ENCODE measurements around the gene ANAPC4.

The ANAPC4 gene

DNA sequence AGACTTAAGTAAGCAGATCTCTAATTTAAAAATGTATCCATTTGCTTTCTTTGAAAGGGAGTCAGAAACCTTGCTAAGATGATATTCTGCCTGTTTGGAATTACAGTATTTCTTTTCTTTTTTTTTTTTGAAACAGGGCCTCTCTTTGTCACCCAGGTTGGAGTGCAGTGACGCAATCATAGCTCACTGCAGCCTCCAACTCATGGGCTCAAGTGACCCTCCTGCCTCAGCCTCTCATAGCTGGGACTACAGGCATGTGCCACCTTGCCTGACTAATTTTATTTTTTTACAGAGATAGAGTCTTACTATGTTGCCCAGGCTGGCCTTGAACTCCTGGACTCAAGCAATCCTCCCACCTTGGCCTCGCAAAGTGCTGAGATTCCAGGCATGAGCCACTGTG lies 40.0 kb downstream of the ANAPC4 start:
- no peaks in the 10 kb centered on the region for H3K9me3 ChIP-seq (ENCODE audit: control insufficient read depth, insufficient read depth, low read length)
- no peaks in the 10 kb centered on the region for H3K4me1 ChIP-seq (ENCODE audit: control insufficient read depth, insufficient read depth, low read length)
- no peak overlapping the region for H3K9ac ChIP-seq (ENCODE audit: low read depth, low read length)
- no peaks in the 10 kb centered on the region for H3K27me3 ChIP-seq (ENCODE audit: control insufficient read depth, insufficient read depth, low read length)
- H3K36me3 ChIP-seq (ENCODE audit: control insufficient read depth, insufficient read depth, low read length) = peaks cover 8% of the 10 kb centered on the region
- H3K4me3 ChIP-seq (ENCODE audit: low read depth, low read length) = no peak overlapping the region

DNA sequence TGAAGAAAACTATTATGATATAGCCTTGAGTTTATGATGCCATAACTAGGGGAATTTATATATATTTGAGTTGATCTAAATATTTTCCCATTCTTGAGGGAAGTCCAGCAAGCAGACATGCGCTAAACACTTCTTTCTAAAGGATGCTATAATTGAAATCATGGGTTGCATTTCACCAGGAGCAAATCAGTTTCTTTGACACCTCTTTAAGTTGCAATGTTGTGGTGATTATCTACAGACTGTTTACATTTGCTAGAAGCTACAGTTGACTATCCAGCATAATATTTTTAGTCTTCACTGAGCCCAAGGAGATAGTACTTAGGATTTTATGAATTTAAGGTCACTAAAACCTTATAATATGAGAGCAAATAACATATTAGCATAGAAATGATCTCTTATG lies 43.9 kb downstream of the ANAPC4 start:
- Histone ChIP-seq H3K9ac (ENCODE audit: low read depth, low read length) (no peak overlapping the region), H3K4me1 (ENCODE audit: control insufficient read depth, insufficient read depth, low read length) (no peaks in the 10 kb centered on the region), H3K9me3 (ENCODE audit: control insufficient read depth, insufficient read depth, low read length) (no peaks in the 10 kb centered on the region), H3K36me3 (ENCODE audit: control insufficient read depth, insufficient read depth, low read length) (peaks cover 8% of the 10 kb centered on the region), H3K4me3 (ENCODE audit: low read depth, low read length) (no peak overlapping the region), H3K27me3 (ENCODE audit: control insufficient read depth, insufficient read depth, low read length) (no peaks in the 10 kb centered on the region)

DNA sequence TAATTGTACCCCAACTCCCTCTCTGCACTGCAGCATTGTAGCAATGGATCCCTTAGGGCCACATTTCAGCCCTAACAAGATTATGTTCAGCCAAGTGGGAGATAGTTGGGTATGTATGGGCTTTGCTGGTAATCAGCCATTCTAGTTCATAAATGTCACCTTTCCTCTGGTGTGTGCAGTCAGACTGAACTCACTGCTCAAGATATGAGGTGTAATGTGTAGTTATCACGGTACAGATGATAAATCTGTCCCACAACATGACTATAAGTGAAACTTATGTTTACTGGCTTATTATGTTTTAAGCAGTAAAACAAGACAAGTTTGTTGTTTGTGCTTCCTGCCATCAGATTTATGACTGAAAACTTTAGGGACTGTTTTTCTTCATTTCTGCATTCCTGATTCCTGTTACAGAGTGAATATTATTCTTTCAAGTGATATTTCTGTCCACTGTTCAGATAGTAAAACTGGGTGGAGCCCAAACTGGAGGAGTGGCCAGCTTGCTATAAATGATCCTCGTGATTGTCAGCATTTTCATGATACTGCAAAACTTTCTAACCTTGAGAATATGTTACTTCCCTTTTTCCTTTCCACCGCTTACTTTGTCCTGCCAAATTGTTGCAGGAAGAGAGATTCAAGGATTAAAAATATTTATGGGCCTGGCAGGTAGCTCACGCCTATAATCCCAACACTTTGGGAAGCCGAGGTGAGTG lies 44.9 kb downstream of the ANAPC4 start:
- peaks cover 8% of the 10 kb centered on the region for H3K36me3 ChIP-seq (ENCODE audit: control insufficient read depth, insufficient read depth, low read length)
- H3K9ac ChIP-seq (ENCODE audit: low read depth, low read length) = no peak overlapping the region
- no peaks in the 10 kb centered on the region for H3K4me1 ChIP-seq (ENCODE audit: control insufficient read depth, insufficient read depth, low read length)
- no peaks in the 10 kb centered on the region for H3K27me3 ChIP-seq (ENCODE audit: control insufficient read depth, insufficient read depth, low read length)
- H3K9me3 ChIP-seq (ENCODE audit: control insufficient read depth, insufficient read depth, low read length) = no peaks in the 10 kb centered on the region
- H3K4me3 ChIP-seq (ENCODE audit: low read depth, low read length) = no peak overlapping the region

DNA sequence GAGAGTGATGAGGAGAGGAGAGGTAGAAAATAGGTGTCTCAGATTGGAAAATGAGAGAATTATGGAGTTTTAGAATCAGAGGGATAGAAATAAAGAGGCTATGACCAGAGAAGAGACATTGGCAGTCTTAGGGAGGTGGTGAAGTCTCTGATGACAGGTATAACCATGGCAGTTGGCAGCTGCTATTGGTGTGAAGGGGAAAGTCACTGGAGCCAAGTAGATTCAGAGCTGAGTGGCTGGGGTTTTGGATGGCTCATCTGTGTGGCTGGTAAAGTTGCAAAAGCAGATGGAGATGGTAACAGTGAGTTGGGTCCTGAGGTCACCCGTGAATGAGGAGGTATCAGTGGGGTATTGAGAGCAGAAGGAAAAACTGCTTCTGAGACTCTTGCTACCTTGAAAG lies 46.5 kb downstream of the ANAPC4 start:
- peaks cover under 1% of the 10 kb centered on the region for H3K36me3 ChIP-seq (ENCODE audit: control insufficient read depth, insufficient read depth, low read length)
- no peaks in the 10 kb centered on the region for H3K27me3 ChIP-seq (ENCODE audit: control insufficient read depth, insufficient read depth, low read length)
- no peaks in the 10 kb centered on the region for H3K9me3 ChIP-seq (ENCODE audit: control insufficient read depth, insufficient read depth, low read length)
- no peaks in the 10 kb centered on the region for H3K4me1 ChIP-seq (ENCODE audit: control insufficient read depth, insufficient read depth, low read length)
- no peak overlapping the region for H3K4me3 ChIP-seq (ENCODE audit: low read depth, low read length)
- no peak overlapping the region for H3K9ac ChIP-seq (ENCODE audit: low read depth, low read length)

DNA sequence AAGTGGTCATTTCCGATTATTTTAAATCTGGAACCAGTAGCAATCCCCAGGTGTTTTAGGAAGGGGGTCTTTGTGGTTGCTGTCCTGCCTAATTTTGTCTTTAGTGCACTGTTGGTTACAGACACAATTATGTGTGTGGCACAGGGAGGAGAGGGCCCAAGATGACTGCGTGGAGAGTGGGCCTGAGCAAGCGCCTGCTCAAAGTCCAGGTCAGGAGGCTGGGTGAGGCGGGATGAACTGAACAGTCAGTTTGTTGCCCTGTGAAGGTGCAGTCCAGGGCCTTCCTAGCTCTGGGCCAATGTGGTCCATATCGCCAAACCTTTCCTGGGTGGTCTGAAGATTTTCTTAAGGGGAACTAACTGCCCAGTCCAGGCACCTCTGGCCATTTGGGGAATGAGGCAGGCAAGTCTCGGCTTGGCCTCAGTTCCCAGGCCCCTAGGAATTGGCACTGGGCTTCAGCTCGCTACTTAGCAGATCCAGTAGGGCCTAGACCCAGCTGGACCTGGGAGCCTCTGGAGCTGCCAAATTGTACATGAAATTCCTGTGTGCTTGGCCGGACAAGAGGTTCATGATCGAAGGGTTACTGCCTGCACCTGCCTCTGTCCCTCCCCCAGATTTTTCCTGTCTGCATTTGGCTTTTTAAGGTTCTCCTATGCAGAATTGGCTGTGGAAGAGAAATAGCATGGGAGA lies 47.6 kb downstream of the ANAPC4 start:
- Histone ChIP-seq H3K4me1 (ENCODE audit: control insufficient read depth, insufficient read depth, low read length) (no peaks in the 10 kb centered on the region), H3K36me3 (ENCODE audit: control insufficient read depth, insufficient read depth, low read length) (no peaks in the 10 kb centered on the region)

DNA sequence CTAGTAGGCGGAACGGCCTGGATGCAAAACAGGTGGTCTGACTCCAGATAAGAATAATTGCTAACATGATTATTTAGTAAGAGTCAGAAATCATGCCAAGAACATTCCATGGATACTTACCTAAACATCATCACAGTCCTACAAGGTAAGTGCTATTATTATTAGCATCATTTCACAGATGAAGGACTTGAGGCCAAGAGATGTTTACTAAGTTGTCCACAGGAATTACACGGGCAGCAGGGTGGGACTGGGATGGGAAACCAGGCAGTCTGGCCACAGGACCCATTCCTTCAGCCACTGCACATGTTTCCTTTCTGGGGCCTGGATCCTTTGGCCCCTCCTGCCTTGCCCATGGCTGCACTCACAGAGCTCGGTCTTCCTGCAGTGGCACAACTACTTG lies 48.3 kb downstream of the ANAPC4 start:
- no peaks in the 10 kb centered on the region for H3K4me1 ChIP-seq (ENCODE audit: control insufficient read depth, insufficient read depth, low read length)
- H3K36me3 ChIP-seq (ENCODE audit: control insufficient read depth, insufficient read depth, low read length) = no peaks in the 10 kb centered on the region
- H3K27me3 ChIP-seq (ENCODE audit: control insufficient read depth, insufficient read depth, low read length) = no peaks in the 10 kb centered on the region
- no peak overlapping the region for H3K9ac ChIP-seq (ENCODE audit: low read depth, low read length)
- no peak overlapping the region for H3K4me3 ChIP-seq (ENCODE audit: low read depth, low read length)
- H3K9me3 ChIP-seq (ENCODE audit: control insufficient read depth, insufficient read depth, low read length) = no peaks in the 10 kb centered on the region

More for the DNA sequence above, 47.6 kb downstream of the ANAPC4 start:
- Histone ChIP-seq H3K27me3 (ENCODE audit: control insufficient read depth, insufficient read depth, low read length) (no peaks in the 10 kb centered on the region), H3K9ac (ENCODE audit: low read depth, low read length) (no peak overlapping the region), H3K4me3 (ENCODE audit: low read depth, low read length) (no peak overlapping the region), H3K9me3 (ENCODE audit: control insufficient read depth, insufficient read depth, low read length) (no peaks in the 10 kb centered on the region)

DNA sequence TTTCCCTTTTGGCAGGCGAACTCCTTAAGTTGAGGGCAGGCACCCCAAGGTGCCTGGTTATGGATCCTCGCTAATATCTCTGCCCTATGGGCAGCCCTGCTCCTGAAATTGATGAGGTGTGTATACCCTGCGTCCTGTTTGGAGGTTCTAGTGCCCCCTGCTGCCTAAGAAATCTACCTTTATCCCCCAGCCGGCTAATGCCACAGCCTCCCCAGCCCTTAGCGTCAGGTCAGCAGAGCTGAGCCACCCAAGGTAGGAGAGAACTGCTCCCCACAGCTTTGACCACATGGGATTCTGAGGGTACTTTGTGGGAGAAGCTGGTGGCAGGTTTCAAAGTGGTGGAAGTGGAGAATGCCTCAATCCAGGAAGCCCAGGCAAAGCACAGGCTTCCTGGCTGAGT lies 50.8 kb downstream of the ANAPC4 start:
- H3K36me3 ChIP-seq (ENCODE audit: control insufficient read depth, insufficient read depth, low read length) = no peaks in the 10 kb centered on the region
- no peaks in the 10 kb centered on the region for H3K4me1 ChIP-seq (ENCODE audit: control insufficient read depth, insufficient read depth, low read length)
- H3K9ac ChIP-seq (ENCODE audit: low read depth, low read length) = no peak overlapping the region
- no peaks in the 10 kb centered on the region for H3K27me3 ChIP-seq (ENCODE audit: control insufficient read depth, insufficient read depth, low read length)
- H3K9me3 ChIP-seq (ENCODE audit: control insufficient read depth, insufficient read depth, low read length) = no peaks in the 10 kb centered on the region
- H3K4me3 ChIP-seq (ENCODE audit: low read depth, low read length) = no peak overlapping the region

DNA sequence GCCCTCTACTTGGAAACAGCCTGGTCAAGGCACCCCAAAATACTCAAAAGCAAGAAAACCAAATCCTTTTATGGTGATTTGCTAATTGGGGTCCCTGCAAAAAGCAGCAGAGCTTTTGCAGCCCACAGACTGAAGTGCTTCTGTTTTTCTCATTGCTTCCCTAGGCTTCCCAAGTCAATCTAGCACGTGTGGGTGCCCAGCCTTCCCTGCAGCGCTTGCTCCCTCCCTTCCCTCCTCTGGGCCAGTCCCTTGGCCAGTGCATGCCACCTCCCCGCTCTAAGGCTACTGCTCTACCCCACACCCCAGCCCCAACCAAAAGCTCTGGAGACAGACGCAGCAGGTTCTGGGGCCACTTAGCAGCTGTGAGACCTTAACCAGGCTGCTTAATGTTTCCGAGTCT lies 53.6 kb downstream of the ANAPC4 start:
- H3K4me3 ChIP-seq (ENCODE audit: low read depth, low read length) = no peak overlapping the region
- H3K9me3 ChIP-seq (ENCODE audit: control insufficient read depth, insufficient read depth, low read length) = no peaks in the 10 kb centered on the region
- no peaks in the 10 kb centered on the region for H3K4me1 ChIP-seq (ENCODE audit: control insufficient read depth, insufficient read depth, low read length)
- H3K36me3 ChIP-seq (ENCODE audit: control insufficient read depth, insufficient read depth, low read length) = no peaks in the 10 kb centered on the region
- H3K9ac ChIP-seq (ENCODE audit: low read depth, low read length) = no peak overlapping the region
- no peaks in the 10 kb centered on the region for H3K27me3 ChIP-seq (ENCODE audit: control insufficient read depth, insufficient read depth, low read length)

DNA sequence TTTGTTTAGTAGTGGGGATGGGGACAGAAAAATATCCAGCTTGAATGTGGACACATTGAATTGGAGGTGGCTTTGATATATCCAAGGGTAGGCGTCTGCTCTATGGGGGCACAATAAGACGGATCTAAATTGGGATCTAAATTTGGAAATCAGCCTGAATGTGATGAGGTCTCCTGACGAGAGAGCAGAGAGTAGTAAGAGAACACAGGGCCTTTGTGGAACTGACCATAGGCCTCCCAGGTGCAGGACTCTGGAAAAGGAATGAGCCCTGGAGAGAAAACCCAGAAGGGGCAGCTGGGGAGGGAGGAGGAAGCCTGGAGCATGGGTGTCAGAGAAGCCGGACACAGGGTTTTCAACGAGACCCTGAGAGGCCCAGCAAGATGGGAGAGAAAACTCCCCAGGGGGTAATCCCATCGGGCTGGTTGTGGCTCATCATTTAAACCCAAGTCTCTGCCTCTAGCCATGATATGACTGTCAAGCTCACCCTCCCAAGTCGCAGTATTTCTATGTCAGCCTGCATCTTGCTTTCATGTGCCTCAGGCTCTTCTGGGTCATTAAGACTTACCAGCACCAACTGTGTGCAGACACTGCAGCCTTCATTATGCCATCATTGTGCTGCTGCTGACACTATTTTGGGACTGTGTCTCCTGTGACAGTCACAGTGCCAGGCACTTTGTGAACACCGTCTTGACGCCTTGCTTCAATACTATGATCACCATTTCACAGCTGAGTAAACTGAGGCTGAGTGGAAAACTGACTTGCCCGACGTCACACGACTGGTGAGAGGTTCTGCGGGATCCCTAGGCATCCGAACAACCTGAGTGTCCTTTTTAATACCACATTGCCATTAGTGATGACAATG lies 57.1 kb downstream of the ANAPC4 start:
- H3K27me3 ChIP-seq (ENCODE audit: control insufficient read depth, insufficient read depth, low read length) = no peaks in the 10 kb centered on the region
- H3K9ac ChIP-seq (ENCODE audit: low read depth, low read length) = no peak overlapping the region
- H3K9me3 ChIP-seq (ENCODE audit: control insufficient read depth, insufficient read depth, low read length) = no peaks in the 10 kb centered on the region
- no peaks in the 10 kb centered on the region for H3K4me1 ChIP-seq (ENCODE audit: control insufficient read depth, insufficient read depth, low read length)
- no peak overlapping the region for H3K4me3 ChIP-seq (ENCODE audit: low read depth, low read length)
- H3K36me3 ChIP-seq (ENCODE audit: control insufficient read depth, insufficient read depth, low read length) = no peaks in the 10 kb centered on the region

DNA sequence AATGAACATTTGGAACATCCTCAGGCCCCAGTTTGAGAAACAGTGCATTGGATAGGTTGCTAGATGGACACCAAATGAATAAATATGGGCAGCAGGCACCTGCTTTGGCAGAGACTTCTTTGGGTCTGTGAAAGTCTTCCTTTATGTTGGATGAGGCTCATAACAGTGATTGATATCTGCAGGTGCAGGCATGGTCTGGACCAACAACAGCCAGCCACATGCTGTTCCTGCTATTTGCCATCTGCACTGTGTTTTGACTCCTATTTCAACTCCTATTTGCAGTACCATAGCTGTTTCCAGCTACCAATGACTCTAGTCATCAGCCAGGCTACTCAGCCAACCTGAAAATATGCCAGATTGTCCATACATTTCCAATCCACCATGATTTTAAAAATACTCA lies 60.9 kb downstream of the ANAPC4 start:
- H3K36me3 ChIP-seq (ENCODE audit: control insufficient read depth, insufficient read depth, low read length) = no peaks in the 10 kb centered on the region
- no peaks in the 10 kb centered on the region for H3K9me3 ChIP-seq (ENCODE audit: control insufficient read depth, insufficient read depth, low read length)
- peaks cover 4% of the 10 kb centered on the region for H3K4me1 ChIP-seq (ENCODE audit: control insufficient read depth, insufficient read depth, low read length)

DNA sequence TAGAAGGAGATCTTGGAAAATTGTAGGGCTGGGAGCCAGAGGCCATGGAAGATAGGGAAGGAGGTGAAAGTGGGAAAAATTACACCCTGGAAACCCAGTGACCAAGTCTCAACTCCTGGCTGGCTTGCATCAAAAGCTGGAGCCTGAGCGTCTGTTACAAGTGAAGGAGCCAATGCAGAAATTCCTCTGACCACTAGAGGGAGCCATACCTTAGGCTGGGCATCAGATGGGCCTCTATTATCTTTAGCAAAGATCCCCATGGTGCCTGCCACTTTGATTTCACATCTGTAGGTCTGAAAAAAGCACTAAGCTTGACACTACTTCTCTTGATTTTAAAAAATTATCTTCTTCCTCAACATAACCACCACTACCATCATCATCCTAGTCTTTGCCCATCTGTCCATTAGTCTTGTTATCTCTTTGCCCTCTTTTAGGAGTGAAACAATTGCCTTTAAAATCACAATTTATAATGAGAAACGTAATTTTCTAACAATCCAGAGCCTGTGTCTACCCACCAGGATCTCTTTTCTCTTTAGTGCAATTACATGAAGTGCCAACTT lies 62.9 kb downstream of the ANAPC4 start:
- Histone ChIP-seq H3K9me3 (ENCODE audit: control insufficient read depth, insufficient read depth, low read length) (no peaks in the 10 kb centered on the region), H3K4me1 (ENCODE audit: control insufficient read depth, insufficient read depth, low read length) (peaks cover 4% of the 10 kb centered on the region), H3K9ac (ENCODE audit: low read depth, low read length) (no peak overlapping the region)

More for the DNA sequence above, 60.9 kb downstream of the ANAPC4 start:
- Histone ChIP-seq H3K27me3 (ENCODE audit: control insufficient read depth, insufficient read depth, low read length) (no peaks in the 10 kb centered on the region), H3K9ac (ENCODE audit: low read depth, low read length) (no peak overlapping the region), H3K4me3 (ENCODE audit: low read depth, low read length) (no peak overlapping the region)

More for the DNA sequence above, 62.9 kb downstream of the ANAPC4 start:
- Histone ChIP-seq H3K36me3 (ENCODE audit: control insufficient read depth, insufficient read depth, low read length) (no peaks in the 10 kb centered on the region), H3K4me3 (ENCODE audit: low read depth, low read length) (no peak overlapping the region), H3K27me3 (ENCODE audit: control insufficient read depth, insufficient read depth, low read length) (no peaks in the 10 kb centered on the region)

Measured in iPS-15b (cell line).